Measurements from ENCODE around the gene SLC36A3.

GRCh38 chr5:151328734-151329133, 25.2 kb upstream of the SLC36A3 start:
- TF ChIP-seq POLR2AphosphoS5 (IDR thresholded peaks at IDR 0.05; ENCODE audit: low read depth, low read length), result no peak
- no peak for TF ChIP-seq TAF1 (IDR thresholded peaks at IDR 0.05; ENCODE audit: low read depth, low read length)
- TF ChIP-seq POLR2A (IDR thresholded peaks at IDR 0.05; ENCODE audit: low read depth, low read length), result no peak

Data from GM12891 (cell line).